OCI-LY3 (cell line): ENCODE data around the gene TCP11X1.
"Not testable (repeated sequence)": the region's sequence is repeated elsewhere in the genome, so short reads cannot be mapped to it uniquely, and the experiment has no call there.

Experiments used
- CTCF ChIP-seq: fragments of 200-600, 300-600 bp; sonication (generic); IDR thresholded peaks from 2 replicates; pipeline ENCODE4 v1.5.1; 2014; ENCODE audit warnings: antibody characterized with exemption, low read length, low read depth
- EZH2phosphoT487 ChIP-seq: fragments of 200-600 bp; shearing (Covaris generic); IDR thresholded peaks from 2 replicates; pipeline ENCODE4 v1.6.1; 2018; ENCODE audit warnings: antibody characterized with exemption, mixed run types, low read depth

DNA sequence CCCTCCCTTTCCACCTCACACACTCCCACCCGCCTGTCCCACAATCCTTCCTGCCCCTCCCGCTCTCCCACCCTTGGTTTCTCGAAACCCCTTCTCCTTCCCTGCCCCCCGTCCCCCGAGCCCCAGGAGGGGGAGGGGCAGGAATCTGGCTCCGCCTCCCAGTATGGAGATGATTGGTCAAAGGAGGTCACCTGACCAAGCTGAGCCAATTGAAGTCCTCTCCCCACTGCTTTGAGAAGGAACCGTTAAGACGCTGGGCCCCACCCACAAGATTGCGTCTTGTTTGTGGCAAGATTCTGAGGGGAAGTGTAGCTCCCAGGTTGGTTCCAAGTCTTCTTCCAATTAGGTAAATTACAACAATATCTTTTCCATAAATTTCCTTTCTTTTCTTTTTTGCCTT is 31.8 kb downstream of the TCP11X1 start, which contains the start of gene NXF2:
- not testable (repeated sequence) for TF ChIP-seq CTCF, EZH2phosphoT487
